Measurements from ENCODE around the gene WDR72.

- TF ChIP-seq CTCF (IDR thresholded peaks at IDR 0.05; ENCODE audit: low read depth, low read length, missing input control), result no peak
- TF ChIP-seq TAF1 (conservative IDR thresholded peaks at IDR 0.05), result no peak
- TF ChIP-seq ATF3 (IDR thresholded peaks at IDR 0.05), result no peak
- TF ChIP-seq REST (IDR thresholded peaks at IDR 0.05), result no peak
These were observed 248.3 kb downstream of the WDR72 start for GRCh38 chr15:53511175-53511574.

All from liver (tissue), 3 donors.